Breast epithelium (tissue), 3 donors: ENCODE measurements around the gene PSMD8.

Experiments
- CTCF ChIP-seq, 3 donors: fragments of 450-650 bp; IDR thresholded peaks; one replicate each; pipeline ENCODE4 v1.5.1; 2016 to 2017; ENCODE audit warnings: antibody characterized with exemption in 3 of 3, mild to moderate bottlenecking in 3 of 3, moderate library complexity in 3 of 3
- POLR2A ChIP-seq: fragments of 450-650 bp; IDR thresholded peaks from one replicate; pipeline ENCODE4 v1.6.1; 2016; ENCODE audit warnings: antibody characterized with exemption, mild to moderate bottlenecking, moderate library complexity
- POLR2AphosphoS5 ChIP-seq, 3 donors: sonication (generic); formaldehyde crosslinking; IDR thresholded peaks; one replicate each; pipeline ENCODE4 v1.6.1; 2017; ENCODE audit warnings: antibody characterized with exemption in 3 of 3

- TF ChIP-seq POLR2AphosphoS5 (IDR thresholded peaks at IDR 0.05) (no peak), CTCF (IDR thresholded peaks at IDR 0.05) (no peak), POLR2A (no peak)
Observed at GRCh38 chr19:38411041-38411712, 36.8 kb downstream of the PSMD8 start.
